CD4-positive, alpha-beta T cell treated with Interleukin-17A for 1 hour (primary cell): ENCODE measurements around the gene LCN12.

Experiments used
- DNase-seq: peaks from one replicate; pipeline ENCODE4 v3.0.0-alpha.2; 2020

The LCN12 gene

DNA sequence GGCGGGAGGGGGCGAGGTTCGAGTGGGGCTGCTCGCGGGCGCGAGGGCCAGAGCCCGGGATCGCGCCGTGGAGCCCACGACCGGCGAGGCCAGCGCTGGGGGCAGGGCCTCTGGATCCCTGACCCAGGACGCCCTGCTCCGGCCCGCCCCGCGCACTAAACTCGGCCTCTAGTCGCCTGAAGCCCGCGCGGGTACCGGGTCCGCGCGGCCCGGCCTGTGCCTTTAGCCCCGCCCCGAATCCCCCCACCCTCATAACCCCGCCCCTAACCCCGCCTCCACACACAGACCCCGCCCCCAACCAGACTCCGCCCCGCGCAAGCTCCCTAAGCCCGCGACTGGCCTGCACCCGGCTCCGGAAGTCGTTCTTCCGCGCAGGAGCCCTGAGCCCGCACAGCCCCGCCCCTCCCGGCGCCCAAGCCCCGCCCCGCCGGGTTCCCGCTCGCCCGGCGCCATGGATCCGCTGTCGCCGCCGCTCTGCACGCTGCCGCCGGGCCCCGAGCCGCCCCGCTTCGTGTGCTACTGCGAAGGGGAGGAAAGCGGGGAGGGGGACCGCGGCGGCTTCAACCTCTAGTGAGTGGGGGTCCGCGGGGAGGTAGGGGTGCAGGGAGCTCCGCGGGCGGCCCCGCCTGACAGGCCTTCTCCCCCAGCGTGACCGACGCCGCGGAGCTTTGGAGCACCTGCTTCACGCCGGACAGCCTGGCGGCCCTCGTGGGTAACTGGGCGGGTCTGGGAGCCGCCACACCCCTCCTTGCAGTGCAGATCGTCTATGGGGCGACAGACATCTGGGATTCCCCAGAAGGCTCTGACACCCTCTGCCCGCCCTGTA, 40.1 kb downstream of the LCN12 start, which contains the start of gene PAXX:
Gene PAXX, plus strand, starts transcription at position 430 of the 826 bp plus-strand sequence. Its CDS starts 22 bp downstream, at position 452.
- DNase-seq: peak; percentile 94

GRCh38 chr9:136992819-136993369, 40.8 kb downstream of the LCN12 start:
- no peak for DNase-seq

DNA sequence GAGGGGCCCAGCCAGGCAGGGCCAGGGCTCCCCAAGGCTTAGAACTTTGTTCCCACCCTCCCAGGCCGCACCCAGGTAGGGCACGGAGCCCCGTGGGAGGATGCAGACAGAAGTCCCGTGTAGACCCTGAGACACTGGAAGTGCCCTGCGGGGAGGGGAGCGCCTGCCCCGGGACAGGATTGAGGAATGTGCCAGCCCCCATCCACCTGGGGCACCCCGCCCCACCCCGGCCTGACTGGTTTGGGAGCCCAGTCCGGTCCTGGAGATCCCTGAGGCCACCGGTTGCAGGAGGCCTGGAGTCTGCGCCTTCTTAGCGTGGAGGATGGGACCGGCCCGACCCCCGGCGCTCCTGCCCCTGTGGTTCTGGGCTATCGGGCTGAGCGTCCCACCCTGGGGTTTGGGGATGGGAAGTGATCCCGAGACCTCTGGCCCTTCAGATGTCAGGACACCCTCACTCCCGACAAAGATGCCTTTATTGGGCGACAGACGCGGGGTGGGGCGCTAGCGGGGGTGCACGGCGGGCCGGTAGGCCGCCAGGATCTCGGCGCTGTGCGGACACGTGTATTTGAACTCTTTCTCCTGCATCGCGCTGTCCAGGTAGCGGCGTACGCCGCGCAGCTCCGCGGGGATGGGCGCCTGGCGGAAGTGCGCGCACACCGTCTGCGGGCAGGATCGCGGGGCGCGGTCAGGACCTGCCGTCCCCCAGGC, 42.3 kb downstream of the LCN12 start:
- DNase-seq: no peak

DNA sequence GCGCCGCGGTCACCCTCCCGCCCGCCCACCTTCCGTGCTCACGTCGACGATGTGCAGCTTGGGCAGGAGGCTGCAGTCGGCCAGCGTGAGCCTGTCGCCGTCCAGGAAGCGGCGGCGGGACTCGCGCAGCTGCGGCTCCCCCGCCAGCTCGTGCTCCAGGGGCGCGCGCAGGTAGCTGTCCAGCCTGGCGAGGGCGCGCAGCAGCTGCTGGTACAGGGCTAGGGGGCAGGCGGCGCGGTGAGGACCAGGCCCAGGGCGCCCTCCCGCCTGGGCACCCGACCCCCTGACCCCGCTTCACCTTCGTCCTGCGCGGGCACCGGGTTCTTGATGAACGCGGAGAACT, 42.8 kb downstream of the LCN12 start:
- DNase-seq: no peak

DNA sequence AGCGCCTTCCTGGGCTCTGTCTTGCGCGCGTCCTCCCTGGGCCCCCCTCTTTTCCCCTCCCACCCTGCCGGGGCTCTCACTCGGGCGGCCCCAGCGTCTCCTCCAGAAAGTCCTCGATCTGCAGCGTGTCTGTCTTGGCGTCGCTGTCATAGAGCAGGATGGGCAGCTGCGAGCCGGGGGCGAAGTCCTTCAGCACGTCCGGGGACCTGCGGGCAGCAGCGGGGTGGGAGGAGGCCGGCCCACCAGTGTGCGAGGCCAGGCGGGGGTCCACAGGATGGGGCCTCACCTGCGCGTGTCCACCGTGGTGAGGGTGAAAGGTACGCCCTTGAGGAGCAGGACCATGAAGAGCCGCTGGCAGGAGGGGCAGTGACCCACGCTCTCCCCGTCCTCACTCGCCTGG, 43.3 kb downstream of the LCN12 start:
- DNase-seq: no peak

DNA sequence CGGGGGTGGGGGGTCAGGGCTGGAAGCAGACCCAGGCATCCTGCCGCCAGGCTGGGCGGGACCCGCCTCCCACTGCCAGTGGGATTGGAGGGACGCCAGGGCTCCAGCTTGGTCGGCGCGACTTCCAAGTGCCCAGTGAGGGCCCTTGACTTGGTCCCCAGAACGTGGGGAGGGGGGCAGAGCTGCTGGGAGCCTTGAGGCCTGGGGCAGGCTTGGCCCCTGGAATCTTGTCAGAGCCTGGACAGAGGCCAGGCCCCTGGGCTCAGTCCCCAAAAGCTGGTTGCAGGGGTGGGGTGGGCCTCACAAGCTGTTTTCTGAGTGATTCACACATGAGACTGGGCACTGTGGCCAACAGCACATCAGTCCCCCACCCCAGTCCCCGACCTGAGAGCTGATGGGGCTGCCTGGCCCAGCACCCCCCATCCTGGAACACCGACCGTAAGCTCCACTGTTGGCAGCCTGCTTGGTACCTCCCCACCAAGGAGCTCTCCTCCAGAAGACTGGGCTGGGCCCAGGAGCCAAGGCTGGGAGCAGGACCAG, 43.8 kb downstream of the LCN12 start:
- DNase-seq: no peak

DNA sequence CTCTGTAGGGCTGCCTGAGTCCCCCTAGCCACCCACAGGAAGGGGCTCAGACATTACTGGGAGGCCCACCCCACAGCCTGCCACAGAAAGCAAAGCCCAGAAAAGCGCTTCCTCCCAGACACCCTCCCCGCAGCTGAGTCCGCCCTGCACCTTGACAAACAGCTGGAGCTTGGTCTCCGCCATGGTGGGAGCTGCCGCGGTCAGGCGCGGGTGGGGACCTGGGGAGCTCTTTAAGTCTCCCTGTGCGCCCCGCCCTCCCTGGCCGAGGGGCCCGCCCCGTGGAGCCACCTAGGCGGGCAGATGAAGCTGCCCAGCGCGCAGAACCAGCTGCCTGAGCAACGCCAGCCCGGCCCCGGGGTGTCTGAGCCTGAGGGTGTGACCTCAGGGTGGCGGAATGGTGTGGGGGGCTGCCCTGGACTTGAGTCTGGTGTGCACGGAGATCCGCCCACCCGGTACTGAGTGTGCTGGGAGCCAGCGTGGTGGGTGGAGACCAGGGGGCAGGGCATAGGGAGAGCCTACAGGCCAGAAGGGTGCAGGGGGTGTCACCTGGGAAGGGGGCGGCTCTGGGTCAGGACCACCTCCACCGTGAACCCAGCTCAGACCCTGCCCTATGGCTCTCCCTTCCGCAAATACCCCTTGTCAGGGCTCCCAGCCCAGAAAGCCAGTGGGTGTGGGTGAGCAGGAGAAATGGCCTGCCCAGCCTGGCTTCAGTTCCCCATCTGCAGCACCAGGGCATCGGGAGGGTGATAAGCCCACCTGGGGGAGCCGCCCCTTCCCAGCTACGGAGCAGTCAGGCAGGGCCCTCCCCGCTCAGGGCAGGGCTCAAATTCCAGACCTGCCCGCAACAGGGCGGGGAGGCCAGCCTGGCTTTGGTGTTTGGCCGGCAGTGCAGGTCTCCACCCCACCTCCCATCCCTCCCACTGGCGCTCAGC, 44.6 kb downstream of the LCN12 start, which contains the start of gene CLIC3:
Gene CLIC3, minus strand, starts transcription at position 208 of the 932 bp plus-strand sequence. Its CDS starts 25 bp downstream, at position 183.
- DNase-seq: peak; percentile 70

- DNase-seq: no peak
These were observed 45.3 kb downstream of the LCN12 start for GRCh38 chr9:136997371-136997770.

DNA sequence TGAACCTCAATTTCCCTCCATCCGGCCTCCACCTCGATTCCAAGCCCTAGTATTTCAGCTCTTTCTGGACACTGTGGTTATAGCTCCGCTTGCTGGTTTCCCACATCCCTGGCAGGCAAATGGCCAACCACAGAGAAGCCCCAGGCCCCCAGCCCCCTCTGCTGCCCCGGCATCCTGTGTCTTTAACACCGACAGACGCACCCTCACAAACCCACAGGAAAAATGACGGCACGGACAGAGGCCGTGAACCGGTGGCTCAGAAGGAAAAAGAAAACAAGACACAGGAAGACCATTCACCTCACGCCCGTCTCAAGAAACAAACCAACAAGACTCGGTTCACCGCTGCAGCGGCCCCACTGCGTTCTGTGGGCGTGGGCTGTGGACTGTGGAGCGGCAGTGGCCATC, 45.8 kb downstream of the LCN12 start:
- peak; percentile 65 for DNase-seq

- peak; percentile 58 for DNase-seq
These were observed 48.3 kb downstream of the LCN12 start for GRCh38 chr9:137000177-137000930.

DNA sequence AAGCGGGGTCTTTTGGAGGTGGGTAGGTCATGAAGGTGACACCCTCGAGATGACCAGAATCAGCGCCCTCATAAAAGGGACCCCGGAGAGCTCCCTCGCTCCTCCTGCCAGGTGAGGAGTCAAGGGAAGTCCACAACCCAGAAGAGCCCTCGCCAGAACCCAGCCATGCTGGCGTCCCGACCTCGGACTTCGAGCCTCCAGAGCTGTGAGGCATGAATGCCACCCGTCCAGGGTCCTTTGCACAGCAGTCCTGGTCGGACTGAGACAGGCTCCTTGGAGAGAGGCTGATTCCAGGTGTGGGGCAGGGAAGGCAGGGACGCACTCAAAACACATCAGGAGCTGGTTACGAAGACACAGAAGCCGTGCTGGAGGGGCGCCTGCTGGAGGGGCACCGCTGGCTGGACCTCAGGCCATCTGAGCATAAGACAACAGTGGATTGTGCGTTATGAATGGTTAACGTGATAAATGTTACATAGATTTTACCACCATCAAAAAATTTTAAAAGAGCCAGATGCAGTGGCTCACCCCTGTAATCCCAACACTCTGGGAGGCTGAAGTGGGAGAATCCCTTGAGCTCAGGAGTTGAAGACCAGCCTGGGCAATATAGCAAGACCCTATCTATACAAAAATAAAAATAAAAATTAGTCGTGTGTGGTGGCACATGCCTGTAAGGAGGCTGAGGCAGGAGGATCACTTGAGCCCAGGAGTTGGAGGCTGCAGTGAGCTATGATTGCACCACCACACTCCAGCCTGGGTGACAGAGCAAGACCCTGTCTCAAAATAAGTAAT, 50.0 kb downstream of the LCN12 start:
- DNase-seq: no peak

GRCh38 chr9:137002646-137003041, 50.6 kb downstream of the LCN12 start:
- DNase-seq: no peak

DNA sequence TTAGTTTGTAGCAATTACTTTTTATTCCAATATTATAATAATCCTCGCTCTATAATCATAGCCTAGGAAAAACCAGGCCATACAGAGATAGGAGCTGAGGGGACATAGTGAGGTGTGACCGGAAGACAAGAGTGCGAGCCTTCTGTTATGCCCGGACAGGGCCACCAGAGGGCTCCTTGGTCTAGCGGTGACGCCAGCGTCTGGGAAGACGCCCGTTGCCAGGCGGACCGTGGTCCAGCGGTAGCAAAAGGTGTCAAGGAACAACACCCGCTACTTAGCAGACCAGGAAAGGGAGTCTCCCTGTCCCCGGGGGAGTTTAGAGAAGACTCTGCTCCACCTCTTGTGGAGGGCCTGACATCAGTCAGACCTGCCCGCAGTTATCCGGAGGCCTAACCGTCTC, 52.2 kb downstream of the LCN12 start:
- peak; percentile 35 for DNase-seq
